Esophagus squamous epithelium (tissue), 4 donors: Measurements from ENCODE around the gene GLRX3.

ENCODE experiments used
- CTCF ChIP-seq, 6 experiments: fragments of 450-650 bp in 4 of 6; fragments of 200-600 bp in 2 of 6; sonication (generic) in 2 of 6; IDR thresholded peaks; one replicate each; pipeline ENCODE4 v1.5.1; 2016 to 2019; ENCODE audit warnings: antibody characterized with exemption in 6 of 6, mild to moderate bottlenecking in 4 of 6, moderate library complexity in 4 of 6
- POLR2A ChIP-seq, 4 donors: fragments of 450-650 bp; IDR thresholded peaks; one replicate each; pipeline ENCODE4 v1.6.1; 2017; ENCODE audit warnings: antibody characterized with exemption in 4 of 4, mild to moderate bottlenecking in 4 of 4, moderate library complexity in 3 of 4

- TF ChIP-seq CTCF (IDR thresholded peaks at IDR 0.05) = no peak
- TF ChIP-seq POLR2A (IDR thresholded peaks at IDR 0.05) = no peak
Observed at GRCh38 chr10:130224228-130224627, 88.0 kb downstream of the GLRX3 start.
